ENCODE results near the gene ZNF74. TPM values are rescaled to one million over a fixed set of nuclear protein-coding genes. Genes with fewer than 3 reads are reported as not detected.
A peak's percentile ranks its signal among the peaks of the same experiment; 100 is the strongest.

The ZNF74 gene
- total and polyA plus RNA-seq, 2 donors (not counting 1 experiment from before 2014, with no cell fraction given): 11.6 TPM

DNA sequence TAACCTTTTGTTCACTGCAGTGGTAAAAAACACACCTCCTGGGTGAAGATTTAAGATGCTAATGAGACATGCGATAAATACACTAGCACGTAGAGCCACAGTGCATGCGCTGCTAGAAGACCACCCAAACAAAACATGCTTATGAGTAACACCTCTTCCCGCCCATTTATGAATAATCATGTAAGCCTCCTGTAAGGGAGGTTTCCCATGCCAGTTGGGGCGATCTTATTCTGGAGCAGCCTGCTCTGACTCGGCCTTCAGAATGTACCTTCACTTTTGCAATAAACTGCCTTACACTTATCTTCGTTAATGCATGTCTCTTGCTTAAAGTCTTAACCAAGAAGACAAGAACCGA is 61.7 kb downstream of the ZNF74 start:
- intact Hi-C loops (cut with micrococcal nuclease): loop anchor here (1.0 kb wide), 2 partner anchors 24 to 37 kb away; no protein-coding TSS in a partner anchor
- DNase-seq (no peak), ATAC-seq (ENCODE audit: low read depth) (no peak)
- H3K36me3 ChIP-seq (replicated peaks in 1 of 2; ENCODE audit: control extremely low read depth in 1 of 2, control insufficient read depth in 1 of 2, extremely low read depth in 1 of 2, insufficient read depth in 2 of 2, low read length in 1 of 2): peaks cover 0 to 28% of the 10 kb centered on the region in 2 experiments
- no peak overlapping the region for H3K27ac ChIP-seq (ENCODE audit: low read length in 2 of 2)
- no peak overlapping the region for H2AFZ ChIP-seq (ENCODE audit: insufficient read depth, low read depth, low read length, poor library complexity, severe bottlenecking)
- H3K9ac ChIP-seq (ENCODE audit: low read length): no peak overlapping the region
- H3K9me3 ChIP-seq (ENCODE audit: control extremely low read depth in 1 of 3, control insufficient read depth in 2 of 3, insufficient read depth in 1 of 3, low read length in 2 of 3): no peaks in the 10 kb centered on the region
- TF ChIP-seq, protein P1, sequence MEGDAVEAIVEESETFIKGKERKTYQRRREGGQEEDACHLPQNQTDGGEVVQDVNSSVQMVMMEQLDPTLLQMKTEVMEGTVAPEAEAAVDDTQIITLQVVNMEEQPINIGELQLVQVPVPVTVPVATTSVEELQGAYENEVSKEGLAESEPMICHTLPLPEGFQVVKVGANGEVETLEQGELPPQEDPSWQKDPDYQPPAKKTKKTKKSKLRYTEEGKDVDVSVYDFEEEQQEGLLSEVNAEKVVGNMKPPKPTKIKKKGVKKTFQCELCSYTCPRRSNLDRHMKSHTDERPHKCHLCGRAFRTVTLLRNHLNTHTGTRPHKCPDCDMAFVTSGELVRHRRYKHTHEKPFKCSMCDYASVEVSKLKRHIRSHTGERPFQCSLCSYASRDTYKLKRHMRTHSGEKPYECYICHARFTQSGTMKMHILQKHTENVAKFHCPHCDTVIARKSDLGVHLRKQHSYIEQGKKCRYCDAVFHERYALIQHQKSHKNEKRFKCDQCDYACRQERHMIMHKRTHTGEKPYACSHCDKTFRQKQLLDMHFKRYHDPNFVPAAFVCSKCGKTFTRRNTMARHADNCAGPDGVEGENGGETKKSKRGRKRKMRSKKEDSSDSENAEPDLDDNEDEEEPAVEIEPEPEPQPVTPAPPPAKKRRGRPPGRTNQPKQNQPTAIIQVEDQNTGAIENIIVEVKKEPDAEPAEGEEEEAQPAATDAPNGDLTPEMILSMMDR (IDR thresholded peaks at IDR 0.05): no peak
- no peak for TF ChIP-seq EZH2 (IDR thresholded peaks at IDR 0.05; ENCODE audit: borderline replicate concordance, insufficient read depth, low read depth, low read length, poor library complexity, severe bottlenecking)
- H3K9me3 Mint-ChIP-seq (ENCODE audit: insufficient read depth): no peaks in the 10 kb centered on the region
- H3K4me2 ChIP-seq (replicated peaks; ENCODE audit: low read depth, low read length, poor library complexity, severe bottlenecking): no peak overlapping the region
- ChIA-PET CTCF (interaction anchor here (0.6 to 3.7 kb wide), 12 partner anchors 9 to 299 kb away, joined by 3 to 96 read pairs (median 6); no protein-coding TSS in a partner anchor), POLR2A (interaction anchor here (1.2 kb wide), 1 partner anchor 37 kb away, joined by 5 read pairs; no protein-coding TSS in a partner anchor)
- WGBS (ENCODE audit: insufficient coverage): 91% methylated on average over 4 of the region's 8 CpGs
- no peak overlapping the region for H3K4me3 Mint-ChIP-seq
- no peaks in the 10 kb centered on the region for H4K20me1 ChIP-seq (ENCODE audit: control insufficient read depth, insufficient read depth, low read length, poor library complexity, severe bottlenecking)
- no peak overlapping the region for H3K4me3 ChIP-seq (ENCODE audit: control extremely low read depth in 1 of 5, extremely low read depth in 1 of 5, insufficient read depth in 1 of 5, low read depth in 2 of 5, low read length in 4 of 5)
- peaks cover 18% of the 10 kb centered on the region for H3K4me1 Mint-ChIP-seq
- peaks cover 10% of the 10 kb centered on the region in 2 donors for H3K4me1 ChIP-seq (ENCODE audit: control insufficient read depth in 2 of 2, insufficient read depth in 2 of 2, low read length in 2 of 2)
- H3K27me3 ChIP-seq (replicated peaks in 1 of 4; ENCODE audit: control extremely low read depth in 1 of 4, control insufficient read depth in 3 of 4, insufficient read depth in 4 of 4, low read length in 3 of 4): no peaks in the 10 kb centered on the region
- H3K79me2 ChIP-seq (ENCODE audit: control insufficient read depth, insufficient read depth, low read length): peaks cover 31% of the 10 kb centered on the region
- H3K27me3 Mint-ChIP-seq: no peaks in the 10 kb centered on the region
- H3K27ac Mint-ChIP-seq: no peak overlapping the region

DNA sequence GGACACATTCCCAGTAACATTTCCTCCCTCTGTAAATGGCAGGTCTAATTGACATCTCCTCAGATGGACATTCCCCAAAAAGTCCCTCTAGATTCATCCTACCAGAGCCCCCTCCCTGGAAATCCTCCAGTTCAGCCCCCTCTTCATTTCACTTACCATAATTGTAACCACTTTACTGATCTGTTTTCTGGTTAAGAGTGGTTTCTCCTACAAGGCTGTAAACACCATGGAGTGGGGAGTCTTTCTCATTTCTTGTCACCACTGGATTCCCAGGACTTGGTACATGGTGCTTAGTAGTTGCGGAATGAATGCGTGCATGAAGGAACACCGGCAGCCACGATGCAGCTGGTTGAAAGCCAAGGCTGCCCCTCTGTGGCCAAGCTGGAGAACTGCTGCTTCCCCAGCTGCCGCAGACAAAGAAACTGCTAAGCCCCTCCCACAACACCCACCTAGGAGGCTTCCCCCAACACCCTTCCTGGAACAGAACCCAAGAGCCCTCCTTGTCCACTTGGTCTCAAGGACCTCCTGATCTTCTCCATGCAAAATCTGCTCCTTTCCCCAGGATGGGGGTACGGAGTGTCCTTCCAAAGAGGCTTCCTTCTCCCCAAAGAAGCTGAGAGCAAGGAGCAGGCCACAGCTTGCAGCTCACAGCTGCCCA is 62.2 kb downstream of the ZNF74 start:
- Histone ChIP-seq H3K4me3 (ENCODE audit: control extremely low read depth in 1 of 5, extremely low read depth in 1 of 5, insufficient read depth in 1 of 5, low read depth in 2 of 5, low read length in 4 of 5) (no peak overlapping the region), H3K9me3 (ENCODE audit: control extremely low read depth in 1 of 3, control insufficient read depth in 2 of 3, insufficient read depth in 1 of 3, low read length in 2 of 3) (no peaks in the 10 kb centered on the region), H3K79me2 (ENCODE audit: control insufficient read depth, insufficient read depth, low read length) (peaks cover 36% of the 10 kb centered on the region), H3K4me1 (ENCODE audit: control insufficient read depth in 2 of 2, insufficient read depth in 2 of 2, low read length in 2 of 2) (peaks cover 10% of the 10 kb centered on the region in 2 donors), H3K4me2 (replicated peaks; ENCODE audit: low read depth, low read length, poor library complexity, severe bottlenecking) (peak overlapping the region; percentile 29), H3K27me3 (replicated peaks in 1 of 4; ENCODE audit: control extremely low read depth in 1 of 4, control insufficient read depth in 3 of 4, insufficient read depth in 4 of 4, low read length in 3 of 4) (no peaks in the 10 kb centered on the region), H2AFZ (ENCODE audit: insufficient read depth, low read depth, low read length, poor library complexity, severe bottlenecking) (peak overlapping the region; percentile 6), H4K20me1 (ENCODE audit: control insufficient read depth, insufficient read depth, low read length, poor library complexity, severe bottlenecking) (no peaks in the 10 kb centered on the region), H3K9ac (ENCODE audit: low read length) (no peak overlapping the region), H3K27ac (ENCODE audit: low read length in 2 of 2) (no peak overlapping the region), H3K36me3 (replicated peaks in 1 of 2; ENCODE audit: control extremely low read depth in 1 of 2, control insufficient read depth in 1 of 2, extremely low read depth in 1 of 2, insufficient read depth in 2 of 2, low read length in 1 of 2) (peaks cover 0 to 30% of the 10 kb centered on the region in 2 experiments)
- intact Hi-C loops (cut with micrococcal nuclease): loop anchor here (1.0 kb wide), 2 partner anchors 25 to 38 kb away; no protein-coding TSS in a partner anchor
- H3K4me1 Mint-ChIP-seq: peaks cover 22% of the 10 kb centered on the region
- no peaks in the 10 kb centered on the region for H3K27me3 Mint-ChIP-seq
- H3K27ac Mint-ChIP-seq: peak overlapping the region; percentile 59
- 4% methylated on average over 5 of the region's 6 CpGs for WGBS (ENCODE audit: insufficient coverage)
- ATAC-seq (ENCODE audit: low read depth) (peak; percentile 100), DNase-seq (peak; percentile 84)
- no peak overlapping the region for H3K4me3 Mint-ChIP-seq
- no peak for TF ChIP-seq EZH2 (IDR thresholded peaks at IDR 0.05; ENCODE audit: borderline replicate concordance, insufficient read depth, low read depth, low read length, poor library complexity, severe bottlenecking)
- TF ChIP-seq, protein P1 (IDR thresholded peaks at IDR 0.05): peak; percentile 85
- ChIA-PET POLR2A (interaction anchor here (1.2 kb wide), 1 partner anchor 38 kb away, joined by 5 read pairs; no protein-coding TSS in a partner anchor), CTCF (interaction anchor here (0.6 to 3.7 kb wide), 21 partner anchors 9 to 299 kb away, joined by 3 to 96 read pairs (median 4); partner anchors contain the start of genes MED15 and ZNF74)
- H3K9me3 Mint-ChIP-seq (ENCODE audit: insufficient read depth): no peaks in the 10 kb centered on the region

All from B cell (primary cell).